OCI-LY7 (cell line): ENCODE measurements around the gene KLHL1.

ENCODE experiments used
- EZH2phosphoT487 ChIP-seq: fragments of 200-600 bp; sonication (generic); IDR thresholded peaks from 2 replicates; pipeline ENCODE4 v1.6.1; 2018; ENCODE audit warnings: low read depth, borderline replicate concordance, mild to moderate bottlenecking, mixed run types, antibody characterized with exemption, low read length, moderate library complexity, mixed read lengths
- TF ChIP-seq, protein P1 (sequence below): fragments of 200-600 bp; sonication (generic); conservative IDR thresholded peaks from 2 replicates; pipeline ENCODE4 v1.5.1; 2014; ENCODE audit warnings: mild to moderate bottlenecking, antibody characterized with exemption, low read length, moderate library complexity, mixed read lengths

DNA sequence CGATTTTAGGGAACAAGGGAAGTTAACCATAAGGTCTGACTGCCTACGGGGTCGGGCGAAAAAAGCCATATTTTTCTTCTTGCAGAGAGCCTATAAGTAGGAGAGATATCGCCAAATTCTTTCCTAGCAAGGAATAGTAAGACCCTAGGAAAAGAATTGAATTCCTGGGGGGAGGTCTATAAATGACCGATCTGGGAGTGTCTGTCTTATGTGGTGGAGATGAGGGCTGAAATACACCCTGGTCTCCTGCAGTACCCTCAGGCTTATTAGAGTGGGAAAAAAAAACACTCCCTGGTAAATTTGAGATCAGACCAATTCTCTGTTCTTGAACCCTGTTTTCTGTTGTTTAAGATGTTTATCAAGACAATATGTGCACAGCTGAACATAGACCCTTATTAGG lies 448.1 kb downstream of the KLHL1 start:
- TF ChIP-seq, protein P1, sequence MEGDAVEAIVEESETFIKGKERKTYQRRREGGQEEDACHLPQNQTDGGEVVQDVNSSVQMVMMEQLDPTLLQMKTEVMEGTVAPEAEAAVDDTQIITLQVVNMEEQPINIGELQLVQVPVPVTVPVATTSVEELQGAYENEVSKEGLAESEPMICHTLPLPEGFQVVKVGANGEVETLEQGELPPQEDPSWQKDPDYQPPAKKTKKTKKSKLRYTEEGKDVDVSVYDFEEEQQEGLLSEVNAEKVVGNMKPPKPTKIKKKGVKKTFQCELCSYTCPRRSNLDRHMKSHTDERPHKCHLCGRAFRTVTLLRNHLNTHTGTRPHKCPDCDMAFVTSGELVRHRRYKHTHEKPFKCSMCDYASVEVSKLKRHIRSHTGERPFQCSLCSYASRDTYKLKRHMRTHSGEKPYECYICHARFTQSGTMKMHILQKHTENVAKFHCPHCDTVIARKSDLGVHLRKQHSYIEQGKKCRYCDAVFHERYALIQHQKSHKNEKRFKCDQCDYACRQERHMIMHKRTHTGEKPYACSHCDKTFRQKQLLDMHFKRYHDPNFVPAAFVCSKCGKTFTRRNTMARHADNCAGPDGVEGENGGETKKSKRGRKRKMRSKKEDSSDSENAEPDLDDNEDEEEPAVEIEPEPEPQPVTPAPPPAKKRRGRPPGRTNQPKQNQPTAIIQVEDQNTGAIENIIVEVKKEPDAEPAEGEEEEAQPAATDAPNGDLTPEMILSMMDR, result no peak
- no peak for TF ChIP-seq EZH2phosphoT487
